MM.1S (cell line): ENCODE measurements around the gene JDP2.

ENCODE experiments used
- DNase-seq: peaks from one replicate; pipeline ENCODE4 v3.0.0-alpha.2; 2015
- H2AFZ ChIP-seq: fragments of 300-600 bp; sonication (generic); 2 replicates; pipeline ENCODE4 v1.6.0; 2016; ENCODE audit warnings: antibody characterized with exemption, low read length
- H3F3A ChIP-seq: fragments of 300-600 bp; sonication (generic); 2 replicates; pipeline ENCODE4 v1.6.1; 2016; ENCODE audit warnings: mild to moderate bottlenecking, antibody characterized with exemption, low read length, moderate library complexity, mixed read lengths; ENCODE audit not compliant: insufficient read depth
- H3K27ac ChIP-seq: fragments of 300-600 bp; sonication (generic); 2 replicates; pipeline ENCODE4 v1.5.1; 2016; ENCODE audit warnings: mild to moderate bottlenecking, low read length
- H3K27me3 ChIP-seq: fragments of 300-600 bp; sonication (generic); replicated peaks from 2 replicates; pipeline ENCODE4 v1.6.0; 2016; ENCODE audit warnings: low read length; ENCODE audit not compliant: insufficient read depth
- H3K36me3 ChIP-seq: fragments of 300-600 bp; sonication (generic); replicated peaks from 2 replicates; pipeline ENCODE4 v1.6.1; 2016; ENCODE audit warnings: mild to moderate bottlenecking, low read length, mixed read lengths; ENCODE audit not compliant: insufficient read depth
- H3K4me1 ChIP-seq: fragments of 300-600 bp; sonication (generic); 2 replicates; pipeline ENCODE4 v1.6.1; 2016; ENCODE audit warnings: low read length, mixed read lengths
- H3K4me2 ChIP-seq: fragments of 300-600 bp; sonication (generic); 2 replicates; pipeline ENCODE4 v1.6.0; 2016; ENCODE audit warnings: low read depth, low read length
- H3K4me3 ChIP-seq: fragments of 300-600 bp; sonication (generic); 2 replicates; pipeline ENCODE4 v1.5.1; 2016; ENCODE audit warnings: low read length, mixed read lengths
- H3K79me2 ChIP-seq: fragments of 300-600 bp; sonication (generic); 2 replicates; pipeline ENCODE4 v1.6.1; 2016; ENCODE audit warnings: mixed run types, low read length, mixed read lengths
- H3K9ac ChIP-seq: fragments of 300-600 bp; sonication (generic); 2 replicates; pipeline ENCODE4 v1.6.1; 2016; ENCODE audit warnings: low read length, mixed read lengths
- H3K9me2 ChIP-seq: fragments of 300-600 bp; sonication (generic); replicated peaks from 2 replicates; pipeline ENCODE4 v1.6.1; 2016; ENCODE audit warnings: mild to moderate bottlenecking, low read length, mixed read lengths; ENCODE audit not compliant: insufficient read depth
- H3K9me3 ChIP-seq: fragments of 300-600 bp; sonication (generic); replicated peaks from 2 replicates; pipeline ENCODE4 v1.6.1; 2016; ENCODE audit warnings: mild to moderate bottlenecking, low read length, mixed read lengths; ENCODE audit not compliant: insufficient read depth
- H4K20me1 ChIP-seq: fragments of 300-600 bp; sonication (generic); 2 replicates; pipeline ENCODE4 v1.6.1; 2016; ENCODE audit warnings: mild to moderate bottlenecking, low read length, moderate library complexity, mixed read lengths; ENCODE audit not compliant: insufficient read depth
- EZH2 ChIP-seq: fragments of 300-600 bp; sonication (generic); optimal IDR thresholded peaks from 2 replicates; pipeline ENCODE3; 2017; ENCODE audit warnings: low read depth, mild to moderate bottlenecking, antibody characterized with exemption, low read length, mixed read lengths
- EZH2phosphoT487 ChIP-seq: fragments of 300-600 bp; sonication (generic); IDR thresholded peaks from 2 replicates; pipeline ENCODE4 v1.6.1; 2018; ENCODE audit warnings: antibody characterized with exemption, low read length
- TF ChIP-seq, protein P1 (sequence below): fragments of 300-600 bp; sonication (generic); IDR thresholded peaks from 2 replicates; pipeline ENCODE4 v1.5.1; 2016; ENCODE audit warnings: antibody characterized with exemption, low read length, mixed read lengths

The JDP2 gene

DNA sequence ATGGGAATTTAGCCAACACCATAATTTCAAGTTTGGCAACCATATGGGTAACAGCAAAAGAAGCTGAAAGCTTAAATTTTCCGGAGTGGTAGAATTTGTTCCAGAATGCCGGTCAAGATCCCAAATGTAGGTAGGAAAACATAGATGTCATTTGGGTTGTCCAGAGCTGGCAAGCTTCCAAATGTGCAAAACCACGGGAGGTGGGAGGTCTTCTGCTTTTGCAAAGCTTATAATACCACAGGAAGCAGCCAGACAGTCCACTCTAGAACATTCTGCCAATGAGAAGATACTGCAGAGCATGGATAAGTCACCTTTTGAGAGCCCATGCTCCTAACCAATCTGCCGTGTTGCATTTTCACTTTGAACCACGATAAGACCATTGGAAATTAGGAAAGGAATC is 68.1 kb downstream of the JDP2 start:
- no peaks in the 10 kb centered on the region for H3F3A ChIP-seq
- no peak overlapping the region for H3K27ac ChIP-seq
- H3K9me3 ChIP-seq, result no peaks in the 10 kb centered on the region
- no peak overlapping the region for H3K9ac ChIP-seq
- H3K4me1 ChIP-seq, result no peaks in the 10 kb centered on the region
- H4K20me1 ChIP-seq, result no peaks in the 10 kb centered on the region
- no peak for DNase-seq
- TF ChIP-seq, protein P1, sequence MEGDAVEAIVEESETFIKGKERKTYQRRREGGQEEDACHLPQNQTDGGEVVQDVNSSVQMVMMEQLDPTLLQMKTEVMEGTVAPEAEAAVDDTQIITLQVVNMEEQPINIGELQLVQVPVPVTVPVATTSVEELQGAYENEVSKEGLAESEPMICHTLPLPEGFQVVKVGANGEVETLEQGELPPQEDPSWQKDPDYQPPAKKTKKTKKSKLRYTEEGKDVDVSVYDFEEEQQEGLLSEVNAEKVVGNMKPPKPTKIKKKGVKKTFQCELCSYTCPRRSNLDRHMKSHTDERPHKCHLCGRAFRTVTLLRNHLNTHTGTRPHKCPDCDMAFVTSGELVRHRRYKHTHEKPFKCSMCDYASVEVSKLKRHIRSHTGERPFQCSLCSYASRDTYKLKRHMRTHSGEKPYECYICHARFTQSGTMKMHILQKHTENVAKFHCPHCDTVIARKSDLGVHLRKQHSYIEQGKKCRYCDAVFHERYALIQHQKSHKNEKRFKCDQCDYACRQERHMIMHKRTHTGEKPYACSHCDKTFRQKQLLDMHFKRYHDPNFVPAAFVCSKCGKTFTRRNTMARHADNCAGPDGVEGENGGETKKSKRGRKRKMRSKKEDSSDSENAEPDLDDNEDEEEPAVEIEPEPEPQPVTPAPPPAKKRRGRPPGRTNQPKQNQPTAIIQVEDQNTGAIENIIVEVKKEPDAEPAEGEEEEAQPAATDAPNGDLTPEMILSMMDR, result no peak
- TF ChIP-seq EZH2phosphoT487 (no peak), EZH2 (no peak)
- H3K79me2 ChIP-seq, result no peaks in the 10 kb centered on the region
- no peaks in the 10 kb centered on the region for H3K36me3 ChIP-seq
- no peaks in the 10 kb centered on the region for H3K27me3 ChIP-seq
- no peak overlapping the region for H2AFZ ChIP-seq
- no peak overlapping the region for H3K4me2 ChIP-seq
- H3K9me2 ChIP-seq, result no peaks in the 10 kb centered on the region
- no peak overlapping the region for H3K4me3 ChIP-seq

DNA sequence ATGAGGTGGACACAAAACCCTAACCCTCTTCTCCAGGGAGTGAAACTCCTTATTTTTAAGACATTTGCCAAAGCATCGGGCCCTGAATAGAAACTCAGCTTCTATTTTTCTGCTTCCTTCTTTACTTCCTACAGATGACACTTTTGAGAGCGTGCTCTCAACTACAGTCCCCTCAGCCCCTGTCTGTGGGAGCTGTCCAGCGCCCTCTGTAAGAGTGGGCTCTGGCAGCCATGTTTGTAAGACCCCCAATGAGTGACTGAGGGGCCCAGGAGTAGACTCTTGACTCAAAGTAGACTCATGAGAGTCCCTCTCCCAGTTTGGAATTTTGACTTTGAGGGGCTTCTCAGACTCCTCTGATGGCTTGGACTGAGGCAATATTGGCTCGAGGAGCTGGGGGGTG is 68.9 kb downstream of the JDP2 start:
- Histone ChIP-seq H3F3A (no peaks in the 10 kb centered on the region), H4K20me1 (no peaks in the 10 kb centered on the region), H3K79me2 (no peaks in the 10 kb centered on the region), H3K27me3 (no peaks in the 10 kb centered on the region), H3K9me2 (no peaks in the 10 kb centered on the region), H3K27ac (no peak overlapping the region), H3K36me3 (no peaks in the 10 kb centered on the region), H3K4me1 (no peaks in the 10 kb centered on the region), H3K9me3 (no peaks in the 10 kb centered on the region), H3K4me2 (no peak overlapping the region), H2AFZ (no peak overlapping the region), H3K4me3 (no peak overlapping the region), H3K9ac (no peak overlapping the region)
- DNase-seq, result no peak
- TF ChIP-seq, protein P1, result no peak
- TF ChIP-seq EZH2 (no peak), EZH2phosphoT487 (no peak)

DNA sequence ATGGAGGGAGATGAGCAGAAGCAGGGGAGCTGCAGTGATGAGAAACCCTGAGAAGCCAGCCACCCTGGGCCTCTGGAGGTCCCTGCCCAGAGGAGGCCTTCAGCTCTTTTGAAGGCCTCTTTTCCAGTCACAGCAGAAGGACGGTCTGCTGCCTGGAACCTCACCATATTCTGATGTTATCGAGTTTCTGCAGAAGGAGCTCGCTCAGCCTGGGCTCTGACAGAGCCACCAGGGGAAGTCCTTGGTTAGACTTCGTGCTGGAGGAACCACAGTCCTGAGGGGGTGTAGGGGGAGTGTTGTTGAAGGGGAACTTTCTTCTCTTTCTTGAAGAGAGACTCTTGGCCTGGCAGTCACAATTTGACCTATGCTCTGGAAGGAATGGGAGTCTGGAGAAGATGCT is 69.4 kb downstream of the JDP2 start:
- Histone ChIP-seq H3K79me2 (no peaks in the 10 kb centered on the region), H3K9me3 (no peaks in the 10 kb centered on the region), H4K20me1 (no peaks in the 10 kb centered on the region), H3K27ac (no peak overlapping the region), H3K27me3 (no peaks in the 10 kb centered on the region), H3K9me2 (no peaks in the 10 kb centered on the region), H2AFZ (no peak overlapping the region), H3K36me3 (no peaks in the 10 kb centered on the region), H3K9ac (no peak overlapping the region), H3K4me2 (no peak overlapping the region), H3K4me1 (no peaks in the 10 kb centered on the region), H3F3A (no peaks in the 10 kb centered on the region), H3K4me3 (no peak overlapping the region)
- TF ChIP-seq EZH2phosphoT487 (no peak), EZH2 (no peak)
- TF ChIP-seq, protein P1, result no peak
- no peak for DNase-seq
